GM21717 (cell line): ENCODE data around the gene FOXD2.

Experiments used
- ATAC-seq: cut with Tn5 transposase; IDR thresholded peaks from one replicate; pipeline ENCODE4 v1.9.1; 2021; ENCODE audit warnings: mild to moderate bottlenecking, moderate library complexity; ENCODE audit not compliant: unreplicated experiment

FOXD2 gene

DNA sequence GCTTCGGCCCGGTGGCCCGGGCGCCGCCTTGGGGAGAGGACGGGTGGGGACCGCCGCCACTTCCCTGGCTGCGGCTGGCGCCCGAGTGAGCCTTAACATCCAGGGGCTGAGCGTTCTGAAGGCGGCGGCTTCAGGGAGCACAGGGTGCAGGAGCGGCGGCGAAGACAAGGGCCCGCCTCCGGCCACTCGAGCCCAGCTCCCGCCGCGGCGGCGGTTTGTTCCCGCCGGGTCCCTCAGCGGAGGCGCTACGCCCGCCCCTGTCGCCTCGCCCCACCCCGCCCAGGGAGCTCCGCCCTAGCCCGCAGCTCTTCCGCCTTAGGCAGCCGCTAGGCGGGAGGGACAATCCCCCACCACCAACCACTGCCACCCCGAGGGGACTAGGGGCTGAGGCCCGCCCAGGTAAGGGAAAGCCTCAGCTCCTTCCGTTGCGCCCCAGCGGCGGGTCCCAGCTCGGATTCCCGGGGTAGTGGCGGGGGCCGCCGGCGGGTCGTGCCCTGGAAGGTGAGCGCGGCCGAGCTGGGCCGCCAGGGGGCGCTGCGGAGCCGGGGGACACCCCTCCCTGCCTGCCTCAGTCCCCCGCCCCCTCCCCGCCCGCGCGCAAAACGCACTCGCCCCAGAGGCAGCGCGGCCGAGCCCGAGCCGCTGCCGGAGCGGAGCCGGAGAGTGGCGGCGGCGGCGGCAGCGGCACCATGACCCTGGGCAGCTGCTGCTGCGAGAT, at the start of gene FOXD2:
Gene FOXD2 (plus strand): TSS at position 598 of the 718 bp plus-strand sequence. CDS start 92 bp downstream, at position 690.
- ATAC-seq, result peak; percentile 84

DNA sequence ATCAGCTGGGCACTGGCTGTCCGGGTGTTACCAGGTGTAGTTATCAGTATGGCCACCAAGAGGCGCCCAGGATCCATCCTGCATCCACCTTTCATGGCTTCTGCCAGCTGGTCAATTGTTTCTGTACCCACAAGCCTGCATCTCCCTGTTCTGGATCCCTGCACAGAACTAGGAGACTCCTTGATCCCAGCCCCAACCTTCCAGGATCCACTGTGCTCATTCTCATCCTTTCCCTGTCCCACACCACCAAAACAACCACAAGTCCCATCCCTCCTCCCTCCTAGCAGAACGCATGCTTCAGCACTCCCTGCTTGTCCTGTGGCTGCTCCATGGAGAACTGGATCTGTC, 49.0 kb upstream of the FOXD2 start:
- ATAC-seq, result no peak

DNA sequence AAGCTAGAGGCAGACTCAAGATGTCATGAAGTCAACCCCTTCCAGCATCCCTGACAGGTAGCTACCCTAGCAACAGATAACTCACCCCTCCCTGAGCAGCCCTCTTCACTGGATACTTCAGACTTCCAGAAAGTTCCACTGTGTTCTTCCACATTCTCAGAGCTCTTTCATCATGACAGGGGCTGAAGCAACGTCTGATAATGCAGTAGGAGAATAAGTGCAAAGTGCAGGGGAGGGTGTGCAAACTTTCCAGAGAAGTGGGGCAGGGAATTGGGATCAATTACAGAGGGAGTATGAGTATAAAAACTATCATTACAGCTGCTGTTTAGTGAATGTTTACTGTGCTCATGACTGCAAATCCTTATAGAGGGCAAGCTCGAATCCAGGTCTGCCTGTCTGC, 48.1 kb upstream of the FOXD2 start:
- no peak for ATAC-seq

DNA sequence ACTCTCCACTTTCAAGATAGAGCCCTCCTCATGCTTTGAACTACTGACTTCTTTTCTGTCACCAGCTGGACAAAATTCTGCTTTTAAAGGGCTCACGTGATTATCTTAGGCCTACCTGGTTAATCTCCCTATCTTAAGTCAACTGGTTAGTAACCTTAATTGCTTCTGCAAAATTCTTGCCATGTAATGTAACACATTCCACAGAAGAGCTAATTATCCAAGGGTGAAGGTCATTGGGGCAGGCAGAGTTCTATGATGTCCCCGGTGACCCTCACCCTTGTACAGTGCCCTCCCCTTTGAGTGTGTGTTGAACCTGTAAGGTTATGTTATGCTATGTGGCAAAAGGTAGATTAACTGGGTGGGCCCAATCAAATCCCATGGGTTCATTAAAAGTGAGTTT, 47.0 kb upstream of the FOXD2 start:
- ATAC-seq, result no peak

DNA sequence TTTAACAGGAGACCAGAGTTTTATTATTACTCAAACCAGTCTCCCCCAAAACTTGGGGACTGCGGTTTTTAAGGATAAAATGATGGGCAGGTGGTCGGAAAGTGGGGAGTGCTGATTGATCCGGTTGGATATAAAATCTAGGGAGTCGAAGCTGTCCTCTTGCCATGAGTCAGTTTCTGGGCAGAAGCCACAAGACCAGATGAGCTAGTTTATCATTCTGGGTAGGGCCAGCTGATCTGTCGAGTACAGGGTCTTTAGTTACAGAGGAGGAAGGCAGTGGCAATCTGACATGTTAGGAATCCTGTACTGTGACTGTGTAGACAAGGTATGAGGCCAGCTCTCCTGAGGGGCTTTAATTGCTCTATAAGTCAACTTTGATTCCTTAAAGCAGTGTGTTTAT, 44.7 kb upstream of the FOXD2 start:
- no peak for ATAC-seq

DNA sequence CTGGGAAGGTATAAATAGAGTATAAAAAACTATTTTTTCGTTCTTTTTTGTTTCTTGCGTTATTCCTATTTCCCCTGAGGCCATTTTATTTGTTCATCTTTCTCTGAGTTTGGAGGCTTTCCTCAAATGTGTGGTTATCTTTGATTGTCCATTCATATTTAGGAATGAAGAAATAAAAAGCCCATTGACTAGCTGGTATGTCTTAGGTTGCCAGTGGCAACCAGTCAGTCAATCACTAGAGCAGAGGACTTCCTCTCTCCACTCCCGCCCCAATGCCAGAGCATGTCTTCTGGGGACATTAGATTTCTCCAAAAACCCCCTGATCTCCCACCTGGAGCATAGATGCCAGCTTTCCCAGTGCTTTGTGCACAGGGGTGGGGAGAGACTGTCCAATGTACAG, 42.4 kb upstream of the FOXD2 start:
- no peak for ATAC-seq

DNA sequence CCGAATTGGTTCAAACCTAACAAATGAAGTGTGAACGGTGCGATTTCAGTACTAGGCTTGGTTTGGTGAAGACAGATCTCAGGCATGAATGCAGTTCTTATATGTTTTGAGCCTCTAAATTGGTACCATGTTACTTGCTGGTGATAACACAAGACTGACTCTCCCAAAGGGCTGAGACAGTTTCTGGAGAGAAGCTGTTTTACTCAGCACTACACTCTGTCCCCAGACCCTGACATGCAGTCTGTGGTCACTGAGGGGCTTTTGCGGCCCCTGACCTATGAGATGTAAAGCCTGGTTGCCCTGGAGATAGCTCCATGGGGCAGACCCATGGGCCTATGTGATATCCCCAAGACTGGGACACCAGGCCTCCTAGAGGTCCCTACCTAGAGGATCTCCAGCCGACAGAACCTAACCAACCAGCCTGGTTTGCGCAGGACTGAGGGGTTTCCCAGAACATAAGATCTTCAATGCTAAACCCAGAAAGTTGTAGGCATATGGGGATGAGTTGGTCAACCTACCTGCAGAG, 41.1 kb upstream of the FOXD2 start:
- no peak for ATAC-seq

DNA sequence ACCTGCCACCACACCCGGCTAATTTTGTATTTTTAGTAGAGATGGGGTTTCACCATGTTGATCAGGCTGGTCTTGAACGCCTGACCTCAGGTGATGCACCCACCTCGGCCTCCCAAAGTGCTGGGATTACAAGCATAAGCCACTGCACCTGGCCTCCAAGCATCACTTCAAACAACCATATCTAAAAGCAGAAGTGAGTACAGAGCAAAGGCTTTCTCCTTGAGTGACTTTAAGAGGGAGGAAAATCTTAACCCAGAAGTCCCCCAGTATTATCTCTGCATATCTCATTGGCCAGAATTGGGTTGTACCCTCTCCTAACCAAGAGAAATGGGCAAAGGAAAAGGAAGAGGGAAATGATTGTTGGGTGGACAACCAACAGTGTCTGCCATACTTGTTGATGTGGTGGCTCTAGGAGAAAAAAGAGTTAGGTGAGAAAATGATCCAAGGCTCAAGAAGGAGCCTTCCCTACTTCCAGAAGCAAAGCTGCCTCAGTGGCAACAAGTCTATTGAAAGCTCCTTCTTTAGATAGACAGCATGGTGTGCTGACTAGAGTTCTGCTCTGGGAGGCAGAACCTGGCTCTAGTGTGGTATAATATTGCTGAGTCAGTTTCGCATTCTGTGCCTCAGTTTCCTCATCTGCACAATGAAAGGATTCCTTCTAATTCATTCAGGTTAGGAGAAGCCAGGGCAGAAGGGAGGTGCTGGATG, 38.6 kb upstream of the FOXD2 start:
- ATAC-seq, result no peak

DNA sequence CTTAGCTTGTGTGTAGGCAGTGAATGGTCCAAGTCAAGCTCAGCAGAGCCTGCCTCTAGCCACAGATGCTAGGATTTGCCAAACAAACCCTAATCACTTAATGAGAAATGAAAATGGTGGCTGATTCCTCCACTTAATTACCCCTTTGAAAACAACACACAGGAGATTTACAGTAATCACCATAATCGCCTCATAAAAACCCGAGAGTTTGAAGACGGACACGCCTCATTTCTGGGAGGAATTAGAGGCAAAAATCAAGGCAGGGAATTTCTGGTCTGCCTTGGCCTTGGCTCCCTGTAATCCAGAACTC, 38.0 kb upstream of the FOXD2 start:
- ATAC-seq, result no peak

DNA sequence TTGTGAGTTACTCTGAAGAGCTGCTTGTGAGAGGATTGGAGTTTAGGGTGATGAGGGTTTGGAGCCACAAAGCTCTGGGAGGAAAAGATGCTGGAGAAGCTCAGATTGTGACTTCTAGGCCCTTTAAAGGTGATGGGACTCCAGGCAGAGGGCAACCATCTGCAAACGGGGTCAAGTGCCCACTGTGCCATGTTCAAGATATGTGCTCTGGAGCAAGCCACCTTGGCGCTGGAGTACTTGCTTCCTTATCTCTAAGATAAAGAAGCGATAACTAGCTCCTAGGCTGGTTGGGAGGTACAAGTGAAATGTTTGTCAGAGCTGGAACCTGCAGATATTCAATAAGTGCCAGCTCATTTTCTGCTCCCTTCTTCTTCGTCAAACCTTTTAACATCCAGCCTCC, 36.1 kb upstream of the FOXD2 start:
- no peak for ATAC-seq

DNA sequence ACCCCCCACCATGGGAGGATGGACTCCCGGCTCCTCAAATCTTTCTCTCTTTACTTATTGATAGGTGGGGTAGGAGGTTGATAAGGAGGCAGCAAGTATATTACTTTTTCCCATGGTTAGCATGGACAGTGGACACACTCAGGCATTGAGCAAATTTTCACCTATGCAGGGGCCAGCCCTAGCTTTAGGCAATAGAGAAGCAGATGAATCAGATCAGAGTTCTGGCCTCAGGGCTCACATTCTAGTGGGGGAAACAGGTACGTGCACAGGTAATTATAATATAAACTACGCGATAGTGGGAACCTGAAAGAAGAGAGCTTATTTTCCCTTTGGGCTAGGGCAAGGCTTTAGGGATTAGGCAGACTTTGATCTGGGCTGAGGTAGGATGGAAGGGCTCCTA, 35.3 kb upstream of the FOXD2 start:
- no peak for ATAC-seq

DNA sequence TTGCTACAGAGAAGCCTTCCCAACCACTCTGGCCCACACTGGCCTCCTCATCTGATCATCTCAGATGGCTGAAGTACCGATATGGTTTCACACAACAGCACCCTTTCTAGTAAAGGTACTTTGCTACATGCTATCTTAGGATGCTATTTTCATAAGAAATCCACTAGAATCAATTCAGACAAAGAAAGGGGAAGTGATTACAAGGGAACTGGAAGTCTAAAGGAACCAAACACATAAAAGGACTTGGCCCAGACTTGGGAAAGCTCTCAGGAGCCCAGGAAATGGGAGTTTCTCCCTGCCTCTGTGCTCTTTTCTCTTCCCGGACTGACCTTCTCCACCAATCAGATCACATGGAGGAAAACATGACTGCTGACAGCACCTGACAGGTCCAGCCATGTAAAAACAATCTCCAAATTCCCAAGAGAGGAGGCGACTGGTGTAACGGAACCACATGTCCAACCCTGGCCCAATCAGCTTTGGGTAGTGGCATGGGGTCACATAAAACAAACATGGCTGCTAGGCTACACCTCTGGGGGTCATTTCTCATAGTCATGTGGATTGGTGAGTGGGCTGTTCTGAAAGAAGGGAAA, 34.4 kb upstream of the FOXD2 start:
- no peak for ATAC-seq

DNA sequence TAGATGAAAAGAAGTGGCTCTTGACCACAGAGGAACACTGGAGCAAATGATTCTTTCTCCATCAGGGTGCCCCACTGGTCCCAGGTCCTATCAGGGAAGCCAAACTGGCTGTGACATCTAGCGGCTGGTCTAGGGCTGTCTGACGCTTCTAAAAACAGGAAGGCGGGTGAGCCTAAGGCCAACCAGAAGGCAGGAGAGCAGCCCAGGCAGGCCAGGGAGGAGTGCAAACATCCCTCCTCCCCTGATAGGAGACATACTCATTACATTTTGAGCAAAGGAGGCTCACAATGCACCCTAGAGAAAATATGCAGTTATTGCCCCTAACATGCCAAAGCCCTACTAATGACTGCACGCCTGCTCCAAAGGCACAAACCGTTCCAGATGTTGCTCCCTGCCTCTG, 32.1 kb upstream of the FOXD2 start:
- no peak for ATAC-seq

DNA sequence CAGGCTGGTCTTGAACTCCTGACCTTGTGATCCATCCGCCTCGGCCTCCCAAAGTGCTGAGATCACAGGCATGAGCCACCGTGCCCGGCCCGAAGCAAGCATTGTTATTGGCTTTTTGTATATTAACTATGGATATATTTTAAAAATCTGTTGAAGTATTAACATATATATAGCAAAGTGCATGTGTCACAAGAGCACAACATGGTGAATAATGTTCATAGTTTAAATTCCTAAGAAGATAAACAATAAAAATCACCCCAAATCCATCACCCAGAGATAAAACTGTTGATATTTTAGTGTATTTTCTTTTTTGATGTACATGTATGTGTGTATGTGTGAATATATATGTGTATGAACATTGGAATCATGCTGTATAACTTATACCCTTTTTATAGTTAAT, 30.9 kb upstream of the FOXD2 start:
- ATAC-seq, result no peak

DNA sequence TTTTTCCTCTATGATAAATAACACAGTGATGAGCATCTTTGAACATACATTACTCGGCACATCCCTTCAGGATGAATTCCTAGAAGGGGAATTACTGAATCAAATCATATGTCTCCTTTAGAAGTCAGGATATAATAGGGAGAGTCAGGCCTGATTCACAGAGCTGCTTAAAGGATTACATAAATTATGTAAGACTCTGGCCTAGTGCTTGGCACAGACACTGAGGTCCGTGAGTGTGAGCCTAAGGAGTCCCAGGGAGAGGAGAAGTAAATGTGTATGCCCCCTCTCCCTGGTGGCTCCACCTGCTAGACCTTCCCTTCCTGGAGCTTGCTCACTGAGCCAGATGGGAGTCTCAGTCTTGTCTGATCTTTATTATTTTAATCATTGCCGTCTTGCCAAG, 30.4 kb upstream of the FOXD2 start:
- ATAC-seq, result no peak

DNA sequence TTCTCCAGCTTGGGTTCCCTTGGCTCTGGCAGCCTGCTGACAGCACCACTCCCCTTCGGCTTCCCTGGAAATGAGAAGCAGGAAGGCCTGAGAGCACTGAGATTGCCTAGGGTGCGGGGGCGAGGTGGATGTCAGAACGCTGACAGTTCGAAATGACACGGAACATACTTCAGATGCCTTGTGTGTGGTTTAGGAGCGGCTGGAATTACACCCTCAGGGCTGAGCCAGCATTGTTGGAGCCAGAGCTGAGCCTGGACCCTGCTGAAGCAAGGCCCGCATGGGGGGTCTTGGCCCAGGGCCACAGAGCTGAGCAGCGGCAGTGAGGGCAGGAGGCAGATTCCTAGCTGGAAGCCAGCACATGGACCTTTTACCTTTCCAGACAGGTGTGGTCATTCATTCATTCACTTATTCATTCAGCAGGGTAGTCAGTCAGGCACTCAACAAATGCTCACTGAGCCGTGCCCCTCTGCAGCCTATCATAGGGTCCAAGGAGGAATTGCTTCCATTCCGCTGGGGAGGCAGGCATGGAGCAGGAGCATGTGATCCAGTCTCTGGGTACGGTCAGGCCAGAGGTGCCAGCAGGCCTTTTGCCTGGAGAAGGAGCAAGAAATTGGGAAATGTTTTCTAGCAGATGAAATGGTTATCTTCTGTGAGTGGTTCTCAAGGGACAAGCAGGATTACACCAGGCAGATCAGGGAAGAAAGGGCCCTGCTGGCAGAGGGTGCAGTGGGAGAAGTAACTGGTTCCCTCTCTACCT, 28.4 kb upstream of the FOXD2 start:
- ATAC-seq, result no peak

DNA sequence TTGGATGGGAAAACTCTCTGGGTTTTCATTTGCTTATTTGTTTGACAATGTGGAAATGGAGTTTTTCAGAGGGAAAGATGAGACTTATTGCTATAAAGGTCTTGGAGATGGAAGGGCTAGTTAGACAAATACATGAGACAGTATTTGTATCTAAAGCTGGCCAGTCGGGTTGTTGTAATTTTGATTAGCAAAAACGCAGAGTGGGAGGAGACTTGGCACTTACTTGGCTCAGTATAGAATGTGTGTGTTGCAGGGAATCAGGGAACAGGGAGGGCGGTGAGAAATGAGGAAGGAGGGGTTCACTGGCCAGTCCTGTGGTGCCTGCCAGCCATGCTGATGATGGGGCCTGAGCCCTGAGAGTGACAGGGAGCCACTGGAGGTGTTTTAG, 27.8 kb upstream of the FOXD2 start:
- ATAC-seq, result no peak

DNA sequence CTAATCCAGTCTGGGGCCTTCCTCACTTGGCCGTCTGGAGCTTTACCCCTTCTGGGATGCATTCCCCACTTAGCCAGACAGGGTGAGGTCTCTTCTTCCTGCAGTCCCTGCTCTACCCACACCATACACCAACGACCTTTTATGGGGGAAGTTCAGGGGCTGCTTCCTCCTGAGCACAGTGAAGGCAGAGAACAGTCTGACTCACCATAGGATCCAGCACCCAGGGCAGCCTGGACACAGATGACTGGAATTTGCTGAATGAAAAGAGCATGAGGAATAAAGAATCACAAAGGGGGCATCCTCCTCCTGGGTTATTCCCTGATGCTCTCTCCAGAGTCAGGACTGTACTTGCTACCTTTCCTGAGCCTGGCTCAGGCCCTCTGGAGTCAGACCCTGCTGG, 26.4 kb upstream of the FOXD2 start:
- no peak for ATAC-seq

DNA sequence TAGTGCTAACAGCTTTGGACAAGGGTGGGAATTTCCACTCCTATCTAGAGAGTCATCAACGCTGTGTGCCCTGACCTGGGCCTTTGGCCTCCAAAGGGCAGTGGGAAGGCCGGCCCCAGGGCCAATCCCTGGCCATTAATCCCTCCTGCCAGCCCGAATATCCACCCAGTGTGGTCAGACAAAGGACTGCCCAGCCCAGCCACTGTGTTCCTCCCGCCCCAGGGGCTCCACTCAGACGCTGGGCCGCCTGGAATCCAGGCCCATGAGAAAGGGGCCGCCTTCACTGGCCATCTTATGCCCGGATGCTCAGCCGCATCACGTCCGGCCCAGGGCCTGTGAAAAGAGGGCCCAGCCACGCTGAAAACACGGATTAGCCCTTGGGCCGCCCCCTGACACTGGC, 25.4 kb upstream of the FOXD2 start:
- no peak for ATAC-seq

DNA sequence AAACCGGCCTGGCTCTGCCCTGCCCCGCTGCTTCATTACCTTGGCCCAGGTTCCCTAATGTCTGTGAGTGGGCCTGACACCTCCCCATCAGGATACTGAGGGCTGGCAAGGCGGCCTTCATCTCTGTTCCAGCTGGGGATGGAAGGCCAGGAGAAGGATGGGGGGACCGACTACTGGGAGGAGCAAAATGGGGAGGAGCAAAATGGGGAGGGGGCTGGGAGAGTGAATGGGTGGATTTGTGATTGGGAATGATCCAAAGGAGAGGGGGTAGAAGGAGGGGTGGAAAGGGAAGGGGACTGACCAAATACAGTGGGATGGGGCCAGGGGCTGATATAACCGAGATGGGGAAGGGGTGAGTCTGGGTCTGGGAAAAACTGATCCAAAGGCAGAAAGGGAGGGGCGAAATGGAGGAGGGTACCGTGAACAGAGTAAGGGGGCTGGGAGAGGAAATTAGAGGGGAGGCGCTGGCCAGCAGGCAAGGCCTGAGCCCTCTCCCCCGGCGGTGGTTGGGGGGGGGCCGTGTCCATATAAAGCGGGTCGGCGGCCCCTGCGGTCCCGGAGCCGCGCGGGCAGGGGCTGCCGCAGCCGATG, 22.0 kb upstream of the FOXD2 start, which contains the start of gene FOXE3:
Gene FOXE3 (plus strand): TSS at position 558 of the 591 bp plus-strand sequence. CDS start 31 bp downstream, at position 589.
- ATAC-seq, result no peak
